Measurements from ENCODE around the gene GALNT16. TPM values are rescaled to one million over a fixed set of nuclear protein-coding genes. Genes with fewer than 3 reads are reported as not detected.

GALNT16 gene
- polyA plus RNA-seq, 1 donor (not counting 4 experiments of a cell fraction or from before 2014, with no cell fraction given), result not detected

DNA sequence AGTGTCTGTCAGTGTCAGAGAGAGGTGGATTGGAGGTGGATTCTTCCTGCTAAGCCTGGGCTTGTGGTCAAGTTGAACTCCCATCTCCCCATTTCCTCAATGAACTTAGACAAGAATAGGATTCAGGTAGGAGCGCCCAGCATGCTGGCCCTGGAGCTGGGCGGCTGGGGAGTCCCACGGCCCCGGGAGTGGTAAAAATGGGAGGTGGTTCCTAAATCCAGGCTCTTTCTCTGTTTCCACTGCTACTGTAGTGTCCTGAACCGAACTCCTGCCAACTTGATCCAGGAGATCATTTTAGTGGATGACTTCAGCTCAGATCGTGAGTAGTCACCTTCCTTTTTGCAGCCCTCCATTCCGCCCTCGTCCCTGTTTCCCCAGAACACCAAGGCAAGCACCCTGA lies 65.1 kb downstream of the GALNT16 start:
- H3K27ac ChIP-seq (ENCODE audit: control insufficient read depth, insufficient read depth, low read length), result no peak overlapping the region
- dilution Hi-C loops (cut with MboI; ENCODE audit: extremely low pct_ligation_motif_present, low sequenced_read_pairs), result no loop called here
- no peak overlapping the region for H2AFZ ChIP-seq (ENCODE audit: control insufficient read depth, low read length)
- no peaks in the 10 kb centered on the region for H3K9me3 ChIP-seq (ENCODE audit: control insufficient read depth, low read depth, low read length)
- TF ChIP-seq, protein P1, sequence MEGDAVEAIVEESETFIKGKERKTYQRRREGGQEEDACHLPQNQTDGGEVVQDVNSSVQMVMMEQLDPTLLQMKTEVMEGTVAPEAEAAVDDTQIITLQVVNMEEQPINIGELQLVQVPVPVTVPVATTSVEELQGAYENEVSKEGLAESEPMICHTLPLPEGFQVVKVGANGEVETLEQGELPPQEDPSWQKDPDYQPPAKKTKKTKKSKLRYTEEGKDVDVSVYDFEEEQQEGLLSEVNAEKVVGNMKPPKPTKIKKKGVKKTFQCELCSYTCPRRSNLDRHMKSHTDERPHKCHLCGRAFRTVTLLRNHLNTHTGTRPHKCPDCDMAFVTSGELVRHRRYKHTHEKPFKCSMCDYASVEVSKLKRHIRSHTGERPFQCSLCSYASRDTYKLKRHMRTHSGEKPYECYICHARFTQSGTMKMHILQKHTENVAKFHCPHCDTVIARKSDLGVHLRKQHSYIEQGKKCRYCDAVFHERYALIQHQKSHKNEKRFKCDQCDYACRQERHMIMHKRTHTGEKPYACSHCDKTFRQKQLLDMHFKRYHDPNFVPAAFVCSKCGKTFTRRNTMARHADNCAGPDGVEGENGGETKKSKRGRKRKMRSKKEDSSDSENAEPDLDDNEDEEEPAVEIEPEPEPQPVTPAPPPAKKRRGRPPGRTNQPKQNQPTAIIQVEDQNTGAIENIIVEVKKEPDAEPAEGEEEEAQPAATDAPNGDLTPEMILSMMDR (optimal IDR thresholded peaks at IDR 0.05 in 1 of 3, IDR thresholded peaks at IDR 0.05 in 1 of 3, conservative IDR thresholded peaks at IDR 0.05 in 1 of 3; ENCODE audit: extremely low read depth in 1 of 3, insufficient read depth in 2 of 3, low read length in 3 of 3), result no peak
- no peaks in the 10 kb centered on the region for H3K9me1 ChIP-seq (ENCODE audit: control insufficient read depth, extremely low read depth, insufficient read depth, low read length)
- H3K36me3 ChIP-seq (ENCODE audit: control insufficient read depth in 2 of 2, extremely low read depth in 1 of 2, insufficient read depth in 2 of 2, low read length in 2 of 2), result no peaks in the 10 kb centered on the region
- no peaks in the 10 kb centered on the region for H3K4me1 ChIP-seq (ENCODE audit: control insufficient read depth, extremely low read depth, insufficient read depth, low read length)
- DNase-seq (ENCODE audit: low read depth, low spot score) (no peak), FAIRE-seq (no peak)
- H3K4me2 ChIP-seq (ENCODE audit: control insufficient read depth, extremely low read depth, insufficient read depth, low read depth, low read length), result no peak overlapping the region
- H3K79me2 ChIP-seq (ENCODE audit: control insufficient read depth, insufficient read depth, low read length), result no peaks in the 10 kb centered on the region
- H3K4me3 ChIP-seq (ENCODE audit: control insufficient read depth in 2 of 3, extremely low read depth in 1 of 3, insufficient read depth in 2 of 3, low read depth in 1 of 3, low read length in 3 of 3), result no peak overlapping the region
- no peaks in the 10 kb centered on the region for H4K20me1 ChIP-seq (ENCODE audit: control insufficient read depth, extremely low read depth, insufficient read depth, low read length)
- H3K9ac ChIP-seq (ENCODE audit: control insufficient read depth, extremely low read depth, insufficient read depth, low read length), result no peak overlapping the region
- peaks cover 19% of the 10 kb centered on the region for H3K27me3 ChIP-seq (ENCODE audit: control insufficient read depth, extremely low read depth, insufficient read depth, low read length)

DNA sequence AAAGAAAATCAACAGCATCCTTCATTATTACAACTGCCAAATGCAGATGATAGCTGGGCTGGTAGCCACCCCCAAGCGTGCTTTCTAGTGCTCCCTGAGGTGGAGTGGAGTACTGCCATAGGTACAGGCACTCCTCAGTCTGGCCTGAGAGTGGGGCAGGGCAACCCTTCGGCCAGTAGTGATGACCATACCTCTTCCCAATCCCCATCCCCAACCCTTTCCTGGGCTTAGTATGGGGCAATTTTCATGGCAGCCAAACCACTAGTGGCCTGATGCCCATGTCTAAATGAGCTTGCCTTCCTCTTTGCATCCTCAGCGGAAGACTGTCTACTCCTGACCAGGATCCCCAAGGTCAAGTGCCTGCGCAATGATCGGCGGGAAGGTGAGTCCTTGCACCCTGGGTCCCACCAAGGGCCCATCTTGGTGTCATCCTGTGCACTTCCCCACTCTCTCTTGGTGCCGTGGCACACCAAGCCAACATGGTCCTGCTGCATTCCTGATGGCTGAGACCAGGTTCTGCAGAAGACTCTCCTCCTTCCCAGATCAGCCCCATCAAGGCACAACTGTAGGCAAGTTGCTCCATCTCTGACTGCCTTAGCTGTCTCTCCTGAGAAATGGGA lies 65.8 kb downstream of the GALNT16 start:
- Histone ChIP-seq H3K4me2 (ENCODE audit: control insufficient read depth, extremely low read depth, insufficient read depth, low read depth, low read length) (no peak overlapping the region), H3K9ac (ENCODE audit: control insufficient read depth, extremely low read depth, insufficient read depth, low read length) (no peak overlapping the region), H3K36me3 (ENCODE audit: control insufficient read depth in 2 of 2, extremely low read depth in 1 of 2, insufficient read depth in 2 of 2, low read length in 2 of 2) (no peaks in the 10 kb centered on the region), H3K9me3 (ENCODE audit: control insufficient read depth, low read depth, low read length) (no peaks in the 10 kb centered on the region), H3K27ac (ENCODE audit: control insufficient read depth, insufficient read depth, low read length) (no peak overlapping the region), H3K4me3 (ENCODE audit: control insufficient read depth in 2 of 3, extremely low read depth in 1 of 3, insufficient read depth in 2 of 3, low read depth in 1 of 3, low read length in 3 of 3) (no peak overlapping the region), H3K27me3 (ENCODE audit: control insufficient read depth, extremely low read depth, insufficient read depth, low read length) (peaks cover 19% of the 10 kb centered on the region), H3K79me2 (ENCODE audit: control insufficient read depth, insufficient read depth, low read length) (no peaks in the 10 kb centered on the region), H3K9me1 (ENCODE audit: control insufficient read depth, extremely low read depth, insufficient read depth, low read length) (no peaks in the 10 kb centered on the region), H4K20me1 (ENCODE audit: control insufficient read depth, extremely low read depth, insufficient read depth, low read length) (no peaks in the 10 kb centered on the region), H3K4me1 (ENCODE audit: control insufficient read depth, extremely low read depth, insufficient read depth, low read length) (no peaks in the 10 kb centered on the region), H2AFZ (ENCODE audit: control insufficient read depth, low read length) (no peak overlapping the region)
- dilution Hi-C loops (cut with MboI; ENCODE audit: extremely low pct_ligation_motif_present, low sequenced_read_pairs), result no loop called here
- FAIRE-seq (no peak), DNase-seq (ENCODE audit: low read depth, low spot score) (no peak)
- TF ChIP-seq, protein P1 (optimal IDR thresholded peaks at IDR 0.05 in 1 of 3, IDR thresholded peaks at IDR 0.05 in 1 of 3, conservative IDR thresholded peaks at IDR 0.05 in 1 of 3; ENCODE audit: extremely low read depth in 1 of 3, insufficient read depth in 2 of 3, low read length in 3 of 3), result peak in 1 of 3 experiments; percentile 23
- no peak for TF ChIP-seq EZH2 (IDR thresholded peaks at IDR 0.05; ENCODE audit: low read length)
